Spleen (tissue), 11 donors: ENCODE results near the gene ISL2. TPM values are rescaled to one million over a fixed set of nuclear protein-coding genes. Genes with fewer than 3 reads are reported as not detected.

ENCODE experiments used
- DNase-seq: peaks from one replicate; pipeline ENCODE4 v3.0.0-alpha.2; 2020
- H3K27ac ChIP-seq, 8 donors: fragments of 200-600 bp; sonication (generic) in 7 of 8; 1 replicate in 4 of 8; 2 replicates in 4 of 8; pipeline versions ENCODE4 v1.5.0 to v1.8.0; 2016 to 2021; ENCODE audit warnings: inconsistent platforms in 4 of 8, mild to moderate bottlenecking in 4 of 8, moderate library complexity in 1 of 8
- H3K27me3 ChIP-seq, 7 donors: fragments of 200-600 bp; sonication (generic) in 6 of 7; replicated peaks in 1 of 7; 1 replicate in 4 of 7; 2 replicates in 3 of 7; pipeline versions ENCODE4 v1.5.0 to v1.8.0; 2016 to 2021; ENCODE audit warnings: inconsistent platforms in 3 of 7, mild to moderate bottlenecking in 1 of 7
- H3K36me3 ChIP-seq, 6 donors: fragments of 200-600 bp; sonication (generic) in 5 of 6; 1 replicate in 4 of 6; 2 replicates in 2 of 6; pipeline versions ENCODE4 v1.5.0 to v1.8.0; 2016 to 2021; ENCODE audit warnings: inconsistent platforms in 2 of 6
- H3K4me1 ChIP-seq, 6 donors: fragments of 200-600 bp; sonication (generic) in 5 of 6; 1 replicate in 3 of 6; 2 replicates in 3 of 6; pipeline versions ENCODE4 v1.5.0 to v1.8.0; 2016 to 2021; ENCODE audit warnings: inconsistent platforms in 3 of 6
- H3K4me3 ChIP-seq, 8 donors: fragments of 200-600 bp; sonication (generic) in 7 of 8; 1 replicate in 4 of 8; 2 replicates in 4 of 8; pipeline versions ENCODE4 v1.5.0 to v1.8.0; 2016 to 2021; ENCODE audit warnings: inconsistent platforms in 4 of 8, mild to moderate bottlenecking in 4 of 8, moderate library complexity in 2 of 8
- H3K9me3 ChIP-seq, 8 donors: fragments of 200-600 bp; sonication (generic) in 7 of 8; 1 replicate in 4 of 8; 2 replicates in 4 of 8; pipeline versions ENCODE4 v1.5.0 to v1.8.0; 2016 to 2021; ENCODE audit warnings: inconsistent platforms in 4 of 8
- CTCF ChIP-seq, 11 experiments: fragments of 200-600 bp in 7 of 11; fragments of 450-650 bp in 4 of 11; sonication (generic) in 4 of 11; IDR thresholded peaks in 8 of 11; conservative IDR thresholded peaks in 3 of 11; 1 replicate in 7 of 11; 2 replicates in 4 of 11; pipeline versions ENCODE4 v1.4.0 to v1.8.0; 2016 to 2021; ENCODE audit warnings: antibody characterized with exemption in 11 of 11, inconsistent platforms in 4 of 11, mild to moderate bottlenecking in 1 of 11
- POLR2A ChIP-seq, 3 donors: fragments of 450-650 bp; IDR thresholded peaks; one replicate each; pipeline ENCODE4 v1.5.1; 2017; ENCODE audit warnings: antibody characterized with exemption in 3 of 3, mild to moderate bottlenecking in 1 of 3
- POLR2AphosphoS5 ChIP-seq, 3 donors: sonication (generic); formaldehyde crosslinking; IDR thresholded peaks; one replicate each; pipeline ENCODE4 v1.5.1; 2017; ENCODE audit warnings: antibody characterized with exemption in 3 of 3
- WGBS, 5 donors: extraction: QIAGEN DNeasy Blood & Tissue Kit in 3 of 5; methylation state at CpG; one replicate each; pipeline versions ENCODE4 v1.1.5 to v1.1.7; 2013 to 2018; 5-methylcytosine and 5-hydroxymethylcytosine counted together
- intact Hi-C: fragments of 100-400 bp; cut with DNase I; formaldehyde crosslinking; loops from one replicate; pipeline ENCODE4 v1.15.0; 2023; ENCODE audit warnings: low total_unique reads
- polyA plus RNA-seq, 3 donors: library from polyadenylated mRNA; stranded (reverse); fragments of 200-250 nt; gene quantifications; one replicate each; pipeline ENCODE4 v1.2.1, GENCODE V29; 2013
- total RNA-seq, 7 donors: library from RNA; depleted of rRNA in 3 of 7; stranded (reverse); fragments of >200 nt in 3 of 7; fragmentation: NEBNext Ultra II Directional in 4 of 7; extraction: Animal tissue kit (Norgen Biotek cat#: 25700) in 4 of 7; gene quantifications; one replicate each; pipeline versions ENCODE4 v1.1.0 to v1.2.1, GENCODE V29; 2016 to 2021
- donor health status: healthy with polysubstance abuse.
- donor health status: DM: no; HTN: no; CAD: no; lungs with moderate emphysema.
- donor health status: DM: no; HTN: no; CAD: no.
- donor health status: Bipolar disorder and iron deficiency.
- donor health status: healthy.
- donor health status: DM: no; HTN: no; CAD: no.
- donor health status: DM: yes; HTN: yes; CAD: no.

Gene ISL2
- total and polyA plus RNA-seq, 10 donors = 0.20 to 1.1 (median 0.37) TPM

DNA sequence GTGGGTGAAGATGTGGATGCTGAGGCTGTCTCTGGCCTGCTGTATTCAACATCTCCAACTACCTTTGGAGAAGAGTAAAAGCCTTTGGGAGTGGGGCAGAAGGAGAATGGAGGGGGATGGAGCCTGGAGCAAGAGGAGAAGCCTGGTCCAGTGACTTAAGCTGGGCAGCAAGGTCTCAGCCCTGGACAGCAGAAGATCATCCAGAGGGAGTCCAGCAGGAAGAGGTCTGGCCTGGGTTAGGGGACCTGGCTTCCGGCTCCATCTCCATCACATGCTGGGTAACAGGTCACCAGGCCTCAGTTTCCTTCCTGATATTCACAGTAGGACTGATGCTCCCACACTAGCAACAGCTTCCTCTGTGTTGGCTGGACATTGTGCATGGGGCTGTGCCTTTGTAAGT lies 3.8 kb upstream of the ISL2 start:
- 74 to 93% (median 83%) methylated on average over 1 of the region's 1 CpG; no CpG with 5 or more reads in 1 of the 5 donors for WGBS, 5 donors

GRCh38 chr15:76333309-76333708 lies 3.3 kb upstream of the ISL2 start:
- Histone ChIP-seq H3K9me3 (peaks cover 0 to 3% (median 0%) of the 10 kb centered on the region in 8 donors), H3K36me3 (no peaks in the 10 kb centered on the region), H3K27ac (no peak overlapping the region), H3K4me3 (no peak overlapping the region), H3K4me1 (peaks cover 16 to 37% (median 33%) of the 10 kb centered on the region in 6 donors), H3K27me3 (peaks cover 8 to 86% (median 59%) of the 10 kb centered on the region in 7 donors)
- intact Hi-C loops = no loop called here
- TF ChIP-seq CTCF (IDR thresholded peaks at IDR 0.05 in 8 of 11, conservative IDR thresholded peaks at IDR 0.05 in 3 of 11) (no peak), POLR2AphosphoS5 (IDR thresholded peaks at IDR 0.05) (no peak), POLR2A (IDR thresholded peaks at IDR 0.05) (no peak)
- DNase-seq = no peak
- WGBS, 5 donors = 86 to 96% (median 88%) methylated on average over 1 of the region's 1 CpG

More for the DNA sequence above, 3.8 kb upstream of the ISL2 start:
- TF ChIP-seq CTCF (IDR thresholded peaks at IDR 0.05 in 8 of 11, conservative IDR thresholded peaks at IDR 0.05 in 3 of 11) (no peak), POLR2AphosphoS5 (IDR thresholded peaks at IDR 0.05) (no peak), POLR2A (IDR thresholded peaks at IDR 0.05) (no peak)
- Histone ChIP-seq H3K36me3 (no peaks in the 10 kb centered on the region), H3K4me1 (peaks cover 16 to 32% (median 28%) of the 10 kb centered on the region in 6 donors), H3K27ac (no peak overlapping the region), H3K9me3 (peaks cover 0 to under 1% (median 0%) of the 10 kb centered on the region in 8 donors), H3K4me3 (no peak overlapping the region), H3K27me3 (peaks cover 6 to 84% (median 54%) of the 10 kb centered on the region in 7 donors)
- DNase-seq = no peak
- intact Hi-C loops = no loop called here

DNA sequence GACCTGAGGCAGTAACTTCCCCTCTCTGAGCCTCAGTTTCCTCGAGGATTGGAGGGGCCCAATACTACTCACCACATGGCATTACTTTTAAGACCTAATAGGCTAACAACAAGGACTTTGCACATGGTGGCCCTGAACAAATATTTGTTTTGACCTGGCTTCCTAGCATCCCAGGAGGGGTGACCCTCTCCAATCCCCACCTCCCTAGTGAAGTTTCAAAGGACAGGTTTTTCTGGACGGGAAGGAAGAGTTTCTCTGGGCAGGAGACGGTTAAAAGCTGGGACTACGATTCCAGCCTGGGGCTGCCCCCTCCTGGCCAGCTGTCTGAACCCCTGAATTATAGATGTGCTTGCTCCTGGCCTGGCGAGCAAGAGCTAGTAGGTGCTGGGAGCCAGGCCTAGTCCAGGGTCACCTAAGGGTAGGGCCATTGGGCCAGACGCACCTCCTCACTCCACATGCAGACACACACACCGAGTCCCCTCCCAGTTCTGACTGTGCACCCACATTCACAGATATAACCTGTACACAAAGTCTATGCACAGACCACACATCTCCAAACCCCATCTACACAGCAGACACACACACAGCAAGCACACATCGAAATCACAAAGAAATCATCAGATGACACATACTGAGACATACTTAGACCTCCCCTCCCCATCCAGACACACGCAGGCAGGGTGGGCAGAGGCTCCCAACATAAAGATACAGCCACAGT lies 2.7 kb upstream of the ISL2 start:
- DNase-seq = no peak
- H3K27ac ChIP-seq = no peak overlapping the region
- H3K4me1 ChIP-seq = peaks cover 16 to 43% (median 39%) of the 10 kb centered on the region in 6 donors
- H3K9me3 ChIP-seq = peaks cover 0 to 3% (median 0%) of the 10 kb centered on the region in 8 donors
- TF ChIP-seq POLR2A (IDR thresholded peaks at IDR 0.05) (no peak), POLR2AphosphoS5 (IDR thresholded peaks at IDR 0.05) (no peak), CTCF (IDR thresholded peaks at IDR 0.05 in 8 of 11, conservative IDR thresholded peaks at IDR 0.05 in 3 of 11) (peak in 2 of 11 experiments; percentile 6 to 13)
- WGBS, 5 donors = 42 to 53% (median 51%) methylated on average over 9 of the region's 9 CpGs
- intact Hi-C loops = no loop called here
- H3K4me3 ChIP-seq = no peak overlapping the region
- H3K36me3 ChIP-seq = no peaks in the 10 kb centered on the region
- peaks cover 8 to 91% (median 65%) of the 10 kb centered on the region in 7 donors for H3K27me3 ChIP-seq
